Head of caudate nucleus (tissue), 42 donors: ENCODE measurements around the gene USP6NL.

Experiments used
- DNase-seq, 42 donors: peaks; one replicate each; pipeline versions ENCODE4 v3.0.0 to v3.0.0-alpha.2; 2020 to 2021; ENCODE audit warnings: mixed read lengths in 7 of 42
- intact Hi-C: fragments of 100-400 bp; cut with DNase I; formaldehyde crosslinking; loops from one replicate; pipeline ENCODE4 v1.15.0; 2022

Gene USP6NL

GRCh38 chr10:11469575-11470391 lies 141.7 kb downstream of the USP6NL start:
- intact Hi-C loops, result no loop called here
- no peak for DNase-seq

DNA sequence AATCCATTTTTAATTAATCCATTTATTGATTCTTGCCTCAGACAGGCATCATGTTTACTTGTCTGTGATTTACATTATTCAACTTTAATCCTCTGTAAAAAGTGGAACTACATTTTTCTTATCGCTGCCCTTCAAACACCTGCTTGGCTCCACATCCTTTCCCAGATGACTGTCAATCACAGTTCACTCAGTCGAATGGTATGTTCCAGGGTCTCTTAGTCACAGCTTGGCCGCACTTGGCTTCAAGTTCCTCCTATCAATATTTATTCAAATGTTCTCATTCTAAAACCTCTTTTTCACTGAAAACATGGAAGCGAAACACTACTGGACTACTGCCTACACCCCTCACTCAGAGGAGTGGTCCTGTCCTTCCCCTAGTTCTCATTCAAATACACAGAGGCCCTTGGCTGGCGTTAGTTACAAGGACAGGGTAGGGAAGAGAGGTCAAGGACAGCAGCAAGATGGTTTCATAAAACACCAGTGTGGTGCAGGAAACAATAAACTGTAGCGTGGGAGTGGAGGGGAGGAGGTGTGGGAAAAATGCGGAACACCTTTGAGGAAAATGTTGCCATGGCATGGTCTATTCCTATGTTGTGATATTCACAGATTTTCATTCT lies 143.2 kb downstream of the USP6NL start:
- DNase-seq, result no peak
- intact Hi-C loops, result no loop called here

DNA sequence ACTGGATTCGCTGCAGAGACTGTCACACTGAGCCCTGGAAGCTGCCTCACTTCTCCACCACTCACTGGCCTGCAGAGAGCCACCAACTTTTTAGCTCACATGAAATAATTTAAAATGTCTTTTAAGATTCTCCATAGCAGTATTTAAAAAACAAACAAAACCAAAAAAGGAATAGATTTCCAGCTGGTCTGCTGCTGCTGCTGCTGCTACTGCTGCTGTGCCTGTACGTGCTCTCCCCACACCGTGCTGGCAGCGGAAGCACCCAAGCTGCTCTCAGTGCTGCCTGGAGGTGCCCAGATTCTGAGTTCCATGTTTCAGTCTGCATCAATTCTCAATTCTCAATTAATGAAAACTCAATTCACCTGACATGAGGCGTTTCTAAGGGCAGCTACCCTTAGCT lies 146.0 kb downstream of the USP6NL start:
- intact Hi-C loops, result no loop called here
- DNase-seq, result peak in 2 of 42 donors; percentile 14 to 20

DNA sequence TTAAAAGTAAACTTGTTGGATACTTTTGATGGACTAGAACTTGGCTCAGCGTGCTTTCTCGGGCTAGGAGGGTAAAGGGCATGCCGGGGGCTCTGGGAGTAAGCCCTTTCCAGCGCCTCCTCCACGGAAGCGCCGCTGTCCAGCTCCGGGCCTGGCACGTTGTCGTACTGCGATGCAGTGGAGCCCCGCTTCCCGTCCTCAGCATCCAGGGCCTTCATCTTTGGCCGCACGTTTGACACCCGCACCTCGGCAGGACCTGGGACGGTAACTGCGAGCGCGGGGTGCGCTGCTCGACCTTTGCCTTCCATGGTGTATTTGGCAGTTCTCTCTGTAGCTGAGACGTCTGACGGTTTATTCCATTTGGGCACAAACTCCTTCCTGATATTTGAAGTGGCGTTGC lies 148.3 kb downstream of the USP6NL start:
- intact Hi-C loops, result no loop called here
- no peak for DNase-seq

DNA sequence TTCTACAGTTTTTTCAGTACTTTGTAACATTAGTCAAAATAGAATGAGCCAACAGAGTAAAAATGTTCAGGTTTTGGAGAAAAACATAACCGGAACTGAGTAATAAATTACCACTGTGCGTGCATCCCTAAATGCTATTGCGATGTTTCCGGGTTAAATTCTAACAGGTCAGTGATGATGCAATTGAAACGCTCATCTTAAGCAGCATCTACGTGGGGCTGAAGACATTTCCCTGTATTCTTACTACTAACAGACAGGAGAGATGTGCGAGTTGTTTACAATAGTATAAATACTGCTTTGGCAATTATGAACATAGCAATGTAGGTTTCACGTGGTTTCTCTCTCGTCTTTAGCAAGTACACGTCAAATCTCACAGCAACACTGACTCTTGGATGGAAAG lies 149.4 kb downstream of the USP6NL start:
- intact Hi-C loops, result no loop called here
- DNase-seq, result no peak

DNA sequence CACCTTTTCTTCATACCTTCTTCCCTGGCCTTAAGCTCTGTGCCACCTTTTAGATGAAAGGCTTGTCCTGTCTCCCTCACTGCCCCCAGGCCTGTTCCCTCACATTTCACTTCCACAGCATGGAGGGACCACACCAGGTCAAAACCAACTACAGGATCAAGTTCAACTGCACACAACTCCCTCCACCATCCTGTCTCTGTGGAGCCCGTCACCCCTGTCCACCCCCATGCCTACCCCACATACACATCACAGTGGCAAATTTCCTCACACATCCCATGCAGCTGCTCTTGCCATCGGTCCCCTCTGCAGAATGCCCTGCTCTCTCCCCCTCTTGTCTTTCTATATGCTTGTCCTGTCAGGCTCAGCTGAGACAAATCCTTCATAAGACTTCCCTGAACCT lies 154.1 kb downstream of the USP6NL start:
- intact Hi-C loops, result no loop called here
- no peak for DNase-seq

- intact Hi-C loops, result no loop called here
- DNase-seq, result peak in 2 of 42 donors; percentile 16
Measured at GRCh38 chr10:11454958-11455566, 156.4 kb downstream of the USP6NL start.

GRCh38 chr10:11454160-11454559 lies 157.3 kb downstream of the USP6NL start:
- intact Hi-C loops, result no loop called here
- DNase-seq, result peak in 2 of 42 donors; percentile 18 to 19

GRCh38 chr10:11451640-11452260 lies 159.7 kb downstream of the USP6NL start:
- intact Hi-C loops, result no loop called here
- peak in 3 of 42 donors; percentile 10 to 34 (median 33) for DNase-seq

DNA sequence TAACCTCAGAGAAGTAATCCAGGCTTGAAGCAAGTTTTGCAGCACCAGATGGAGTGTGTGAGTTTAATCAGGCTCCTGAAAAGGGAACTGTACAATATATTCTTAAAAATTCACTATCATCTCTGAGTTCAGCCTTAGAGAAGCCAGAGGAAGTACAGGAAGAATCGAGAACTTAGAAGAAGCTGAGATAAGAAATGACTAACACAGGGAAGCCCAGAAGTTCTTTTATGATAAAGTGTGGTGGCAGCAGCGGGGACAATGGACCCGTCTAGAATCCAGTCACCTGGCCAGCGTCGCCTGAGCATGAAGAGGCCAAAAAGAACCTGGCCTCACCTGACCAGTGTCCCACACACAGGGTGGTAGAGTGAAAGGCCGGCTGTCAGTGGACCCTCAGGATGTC lies 161.0 kb downstream of the USP6NL start:
- peak in 1 of 42 donors; percentile 13 for DNase-seq

GRCh38 chr10:11449761-11450160 lies 161.7 kb downstream of the USP6NL start:
- intact Hi-C loops, result no loop called here
- DNase-seq, result peak in 1 of 42 donors; percentile 22

More for the DNA sequence above, 161.0 kb downstream of the USP6NL start:
- intact Hi-C loops, result no loop called here

DNA sequence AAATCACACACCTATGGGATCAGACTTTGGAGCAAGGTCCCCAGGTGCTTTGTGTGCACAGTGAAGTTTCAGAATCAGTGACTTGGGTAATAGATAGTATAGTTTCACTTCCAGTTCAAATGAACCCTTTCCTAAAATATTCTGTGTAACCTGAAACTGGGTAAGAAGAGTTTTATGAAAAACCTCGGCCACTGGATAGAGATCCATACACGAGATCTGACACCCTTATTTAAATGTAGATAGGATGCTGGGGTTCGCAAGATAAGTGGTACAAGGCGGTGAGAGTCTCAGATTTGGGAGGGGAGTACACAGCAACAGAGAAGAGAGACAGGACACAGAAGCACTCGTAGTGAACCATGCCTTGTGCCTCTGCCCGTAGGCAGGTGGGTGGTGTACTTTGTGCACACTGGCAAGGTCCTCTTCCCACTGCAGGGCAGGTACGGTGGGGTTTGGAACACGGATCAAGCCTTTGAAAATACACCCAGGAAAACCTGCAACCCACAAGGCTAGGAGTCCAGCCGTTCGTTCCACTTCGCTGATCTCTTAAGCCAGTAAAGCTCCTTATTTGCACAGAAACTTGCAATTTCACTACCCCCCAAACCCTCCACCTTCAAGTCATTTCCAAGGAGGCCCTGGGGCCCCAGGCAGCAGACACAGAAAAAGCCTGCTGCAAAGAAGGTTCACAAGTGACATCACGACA lies 162.8 kb downstream of the USP6NL start:
- intact Hi-C loops, result no loop called here
- peak in 1 of 42 donors; percentile 21 for DNase-seq

GRCh38 chr10:11448190-11448544 lies 163.3 kb downstream of the USP6NL start:
- intact Hi-C loops, result no loop called here
- DNase-seq, result peak in 2 of 42 donors; percentile 8 to 30

DNA sequence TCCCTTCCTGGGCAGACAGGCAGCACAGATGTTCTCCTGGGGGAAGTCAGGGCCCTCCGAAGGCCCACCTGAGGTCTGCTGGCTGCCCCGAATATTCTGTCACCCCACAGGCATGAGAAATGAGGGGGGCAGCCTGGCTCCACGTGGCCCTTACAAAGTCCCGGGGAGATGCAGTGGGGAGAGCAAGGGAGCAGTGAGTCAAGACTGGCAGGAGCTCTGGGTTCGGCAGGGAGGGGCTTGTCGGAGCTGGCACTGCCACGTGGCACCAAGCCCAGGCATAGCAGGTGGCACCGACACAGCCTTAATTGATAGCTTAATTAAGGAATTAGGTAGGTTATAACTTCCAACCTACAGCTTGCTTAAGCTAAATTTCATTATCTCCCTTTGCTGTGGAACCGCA lies 163.9 kb downstream of the USP6NL start:
- intact Hi-C loops, result no loop called here
- peak in 12 of 42 donors; percentile 13 to 62 (median 27) for DNase-seq

- intact Hi-C loops, result no loop called here
- peak in 1 of 42 donors; percentile 15 for DNase-seq
Measured at GRCh38 chr10:11446864-11447263, 164.6 kb downstream of the USP6NL start.

DNA sequence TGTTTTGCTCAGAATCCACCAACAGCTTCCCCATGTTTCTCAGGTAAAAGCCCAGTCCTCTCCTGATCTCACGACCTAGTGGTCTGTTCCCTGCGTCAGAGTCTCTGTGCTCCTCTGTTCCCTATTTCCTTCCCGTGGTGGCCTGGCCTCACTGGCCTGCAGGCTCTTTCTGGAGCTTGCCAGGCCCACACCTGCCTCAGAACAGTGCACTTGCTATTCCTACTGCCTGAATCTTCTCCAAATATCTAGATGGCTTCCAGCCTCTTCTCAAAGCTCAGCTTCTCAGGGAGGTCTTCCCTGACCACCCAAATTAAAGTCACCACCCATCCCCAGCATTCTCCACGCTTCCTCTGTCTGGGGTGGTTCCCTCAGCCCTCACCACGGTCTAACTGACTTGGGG lies 165.3 kb downstream of the USP6NL start:
- no peak for DNase-seq
- intact Hi-C loops, result no loop called here

GRCh38 chr10:11444531-11445228 lies 166.8 kb downstream of the USP6NL start:
- peak in 2 of 42 donors; percentile 25 to 38 for DNase-seq
- intact Hi-C loops, result no loop called here

- intact Hi-C loops, result no loop called here
- peak in 2 of 42 donors; percentile 30 to 35 for DNase-seq
Measured at GRCh38 chr10:11444155-11444530, 167.3 kb downstream of the USP6NL start.
